B cell (primary cell): ENCODE data around the gene CAPN12. TPM values are rescaled to one million over a fixed set of nuclear protein-coding genes. Genes with fewer than 3 reads are reported as not detected.

Experiments used
- ATAC-seq: fragments of 200-7000 bp; cut with Tn5 transposase; one replicate; pipeline ENCODE4 v1.10.0; 2021; ENCODE audit warnings: low read depth, mild to moderate bottlenecking, moderate number of reproducible peaks, moderate library complexity
- CTCF ChIA-PET: fragments of 350-600 bp; sonication (Branson Sonifier 250); formaldehyde crosslinking; loops from one replicate; lab custom pipeline; 2021; ENCODE audit warnings: antibody characterized with exemption, inconsistent platforms; lab: Charles Lee
- POLR2A ChIA-PET: fragments of 350-600 bp; sonication (Branson Sonifier 250); formaldehyde crosslinking; loops from one replicate; lab custom pipeline; 2021; ENCODE audit warnings: antibody characterized with exemption; lab: Charles Lee
- DNase-seq: peaks from one replicate; pipeline ENCODE4 v3.0.0; 2013
- H2AFZ ChIP-seq: 2 replicates; pipeline ENCODE4 v1.6.1; 2012; ENCODE audit warnings: mild to moderate bottlenecking, low read depth, low read length; ENCODE audit not compliant: insufficient read depth, poor library complexity, severe bottlenecking
- H3K27ac ChIP-seq, 2 donors: 1 replicate in 1 of 2; 2 replicates in 1 of 2; pipeline ENCODE4 v1.5.1; 2012 to 2013; ENCODE audit warnings: low read length in 2 of 2, mild to moderate bottlenecking in 2 of 2, moderate library complexity in 1 of 2
- H3K27me3 ChIP-seq, 4 experiments: fragments of 200-600 bp in 1 of 4; sonication (generic) in 1 of 4; replicated peaks in 1 of 4; 1 replicate in 2 of 4; 2 replicates in 2 of 4; pipeline versions ENCODE4 v1.6.1 to v1.7.0; 2013 to 2016; ENCODE audit warnings: low read length in 3 of 4, mild to moderate bottlenecking in 2 of 4, mixed read lengths in 1 of 4, moderate library complexity in 1 of 4; ENCODE audit not compliant: insufficient read depth in 4 of 4, control insufficient read depth in 3 of 4; ENCODE audit errors: control extremely low read depth in 1 of 4
- H3K36me3 ChIP-seq, 2 experiments: replicated peaks in 1 of 2; 1 replicate in 1 of 2; 2 replicates in 1 of 2; pipeline versions ENCODE4 v1.6.1 to v1.7.1; 2013; ENCODE audit warnings: low read length in 1 of 2; ENCODE audit not compliant: insufficient read depth in 2 of 2, control insufficient read depth in 1 of 2; ENCODE audit errors: control extremely low read depth in 1 of 2, extremely low read depth in 1 of 2
- H3K4me1 ChIP-seq, 2 donors: fragments of 200-600 bp in 1 of 2; sonication (generic) in 1 of 2; 1 replicate in 1 of 2; 2 replicates in 1 of 2; pipeline versions ENCODE4 v1.5.1 to v1.6.1; 2013 to 2017; ENCODE audit warnings: low read length in 2 of 2; ENCODE audit not compliant: control insufficient read depth in 2 of 2, insufficient read depth in 2 of 2
- H3K4me2 ChIP-seq: replicated peaks from 2 replicates; pipeline ENCODE3; 2012; ENCODE audit warnings: mild to moderate bottlenecking, low read depth, low read length; ENCODE audit not compliant: poor library complexity, severe bottlenecking
- H3K4me3 ChIP-seq, 5 experiments: fragments of 200-600 bp in 1 of 5; sonication (generic) in 1 of 5; 1 replicate in 3 of 5; 2 replicates in 2 of 5; pipeline versions ENCODE4 v1.5.1 to v1.7.0; 2011 to 2016; ENCODE audit warnings: low read length in 4 of 5, mild to moderate bottlenecking in 4 of 5, low read depth in 2 of 5, control low read depth in 1 of 5, moderate library complexity in 1 of 5; ENCODE audit not compliant: insufficient read depth in 1 of 5; ENCODE audit errors: control extremely low read depth in 1 of 5, extremely low read depth in 1 of 5
- H3K79me2 ChIP-seq: fragments of 200-600 bp; sonication (generic); one replicate; pipeline ENCODE4 v1.6.0; 2016; ENCODE audit warnings: low read length; ENCODE audit not compliant: control insufficient read depth, insufficient read depth
- H3K9ac ChIP-seq: fragments of 200-600 bp; sonication (generic); 2 replicates; pipeline ENCODE4 v1.6.1; 2017; ENCODE audit warnings: mild to moderate bottlenecking, low read length, moderate library complexity
- H3K9me3 ChIP-seq, 3 donors: one replicate each; pipeline versions ENCODE4 v1.6.1 to v1.7.1; 2013; ENCODE audit warnings: low read length in 2 of 3; ENCODE audit not compliant: control insufficient read depth in 2 of 3, insufficient read depth in 1 of 3; ENCODE audit errors: control extremely low read depth in 1 of 3
- H4K20me1 ChIP-seq: 2 replicates; pipeline ENCODE4 v1.6.0; 2012; ENCODE audit warnings: mild to moderate bottlenecking, low read length; ENCODE audit not compliant: insufficient read depth, control insufficient read depth, poor library complexity, severe bottlenecking
- H3K27ac Mint-ChIP-seq: one replicate; pipeline ENCODE4 v1.8.0; 2021; ENCODE audit warnings: mixed read lengths
- H3K27me3 Mint-ChIP-seq: one replicate; pipeline ENCODE4 v1.8.0; 2021; ENCODE audit warnings: mixed read lengths
- H3K4me1 Mint-ChIP-seq: one replicate; pipeline ENCODE4 v1.8.0; 2021; ENCODE audit warnings: mixed read lengths
- H3K4me3 Mint-ChIP-seq: one replicate; pipeline ENCODE4 v1.8.0; 2021; ENCODE audit warnings: mixed read lengths
- H3K9me3 Mint-ChIP-seq: one replicate; pipeline ENCODE4 v1.8.0; 2022; ENCODE audit warnings: mixed read lengths; ENCODE audit not compliant: insufficient read depth
- EZH2 ChIP-seq: IDR thresholded peaks from 2 replicates; pipeline ENCODE4 v1.6.1; 2012; ENCODE audit warnings: borderline replicate concordance, low read depth, mild to moderate bottlenecking, moderate library complexity, low read length; ENCODE audit not compliant: insufficient read depth, poor library complexity, severe bottlenecking
- WGBS: methylation state at CpG from one replicate; pipeline ENCODE4 v1.1.5; 2013; ENCODE audit warnings: missing lambda C conversion rate; ENCODE audit not compliant: insufficient coverage; 5-methylcytosine and 5-hydroxymethylcytosine counted together
- intact Hi-C: fragments of 100-400 bp; cut with micrococcal nuclease; formaldehyde crosslinking; loops from one replicate; pipeline ENCODE4 v1.10.0; 2022
- polyA plus RNA-seq: library from polyadenylated mRNA; depleted of rRNA; stranded (reverse); fragments of >200 nt; gene quantifications from 2 replicates; pipeline ENCODE4 v1.2.3, GENCODE V29; 2012
- total RNA-seq, 2 donors: library from RNA; stranded (reverse); fragments of 120-200 nt in 1 of 2; gene quantifications; 1 replicate in 1 of 2; 2 replicates in 1 of 2; pipeline versions ENCODE4 v1.2.3 to v1.2.4, GENCODE V29; 2013 to 2022
- TF ChIP-seq, protein P1 (sequence below): fragments of 200-600 bp; IDR thresholded peaks from one replicate; pipeline ENCODE4 v1.8.0; 2022; ENCODE audit warnings: antibody characterized with exemption, mild to moderate bottlenecking

CAPN12 gene
- total and polyA plus RNA-seq, 2 donors (not counting 1 experiment from before 2014, with no cell fraction given) = 28.6 to 104 TPM

DNA sequence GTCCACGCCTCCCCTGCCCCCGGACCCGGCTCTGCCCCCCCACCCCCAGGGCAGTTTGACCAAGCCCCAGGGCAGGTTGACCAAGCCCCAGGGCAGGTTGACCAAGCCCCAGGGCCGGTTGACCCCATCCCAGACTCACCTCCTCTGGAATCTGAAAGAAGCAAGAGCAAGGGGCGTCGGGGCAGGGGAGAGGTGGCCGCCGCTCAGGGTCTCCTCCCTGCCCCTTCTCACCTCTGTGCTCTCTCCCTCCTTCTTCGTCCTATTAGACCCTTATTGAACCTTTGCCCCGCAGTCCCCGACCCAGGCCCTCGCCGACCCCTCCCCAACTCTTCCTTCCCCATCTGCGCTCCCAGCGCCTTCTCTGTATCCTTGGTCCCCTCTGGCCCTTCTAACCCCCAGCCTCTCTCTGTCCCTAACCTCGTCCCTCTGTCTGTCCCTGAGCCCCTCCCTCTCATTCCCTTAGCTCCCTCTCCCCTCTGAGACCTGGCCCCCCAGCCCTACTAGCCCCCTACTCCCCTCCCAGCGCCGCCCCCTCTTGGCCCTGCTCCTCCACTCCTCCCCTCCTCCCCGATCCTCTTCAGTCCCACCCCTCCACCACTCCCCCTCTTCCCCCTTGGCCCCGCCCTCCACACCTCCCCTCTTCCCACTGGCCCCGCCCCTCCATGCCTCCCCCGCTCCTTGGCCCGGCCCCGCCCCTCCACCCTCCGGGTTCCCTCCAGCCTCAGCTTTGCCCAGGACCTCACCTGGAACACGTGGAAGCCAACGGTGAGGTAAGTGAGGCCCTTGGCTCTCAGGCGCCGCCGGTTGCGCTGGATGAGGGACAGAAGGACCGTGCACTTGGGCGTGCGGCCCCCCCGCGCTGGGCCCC, 7.6 kb downstream of the CAPN12 start:
- H3K4me1 Mint-ChIP-seq = peaks cover 42% of the 10 kb centered on the region
- intact Hi-C loops = loop anchor here (10.0 kb wide), 2 partner anchors 58 to 92 kb away; partner anchors contain the start of gene ACTN4
- peak overlapping the region; percentile 81 for H3K27ac Mint-ChIP-seq
- H3K27me3 Mint-ChIP-seq = no peaks in the 10 kb centered on the region
- DNase-seq = peak; percentile 80
- no peak for TF ChIP-seq EZH2
- TF ChIP-seq, protein P1, sequence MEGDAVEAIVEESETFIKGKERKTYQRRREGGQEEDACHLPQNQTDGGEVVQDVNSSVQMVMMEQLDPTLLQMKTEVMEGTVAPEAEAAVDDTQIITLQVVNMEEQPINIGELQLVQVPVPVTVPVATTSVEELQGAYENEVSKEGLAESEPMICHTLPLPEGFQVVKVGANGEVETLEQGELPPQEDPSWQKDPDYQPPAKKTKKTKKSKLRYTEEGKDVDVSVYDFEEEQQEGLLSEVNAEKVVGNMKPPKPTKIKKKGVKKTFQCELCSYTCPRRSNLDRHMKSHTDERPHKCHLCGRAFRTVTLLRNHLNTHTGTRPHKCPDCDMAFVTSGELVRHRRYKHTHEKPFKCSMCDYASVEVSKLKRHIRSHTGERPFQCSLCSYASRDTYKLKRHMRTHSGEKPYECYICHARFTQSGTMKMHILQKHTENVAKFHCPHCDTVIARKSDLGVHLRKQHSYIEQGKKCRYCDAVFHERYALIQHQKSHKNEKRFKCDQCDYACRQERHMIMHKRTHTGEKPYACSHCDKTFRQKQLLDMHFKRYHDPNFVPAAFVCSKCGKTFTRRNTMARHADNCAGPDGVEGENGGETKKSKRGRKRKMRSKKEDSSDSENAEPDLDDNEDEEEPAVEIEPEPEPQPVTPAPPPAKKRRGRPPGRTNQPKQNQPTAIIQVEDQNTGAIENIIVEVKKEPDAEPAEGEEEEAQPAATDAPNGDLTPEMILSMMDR = no peak
- ChIA-PET POLR2A (interaction anchor here (0.6 to 1.6 kb wide), 3 partner anchors 33 to 117 kb away, joined by 3 to 5 read pairs (median 4); partner anchors contain the start of genes ECH1 and EIF3K), CTCF (interaction anchor here (2.0 kb wide), 1 partner anchor 33 kb away, joined by 8 read pairs; no protein-coding TSS in a partner anchor)
- peak overlapping the region; percentile 68 for H3K9ac ChIP-seq
- peaks cover 0 to 8% (median 0%) of the 10 kb centered on the region in 3 donors for H3K9me3 ChIP-seq
- H4K20me1 ChIP-seq = no peaks in the 10 kb centered on the region
- H3K27ac ChIP-seq = peak overlapping the region in 1 of 2 donors; percentile 46
- H3K4me3 Mint-ChIP-seq = peak overlapping the region; percentile 74
- 5% methylated on average over 18 of the region's 36 CpGs for WGBS
- peak; percentile 61 for ATAC-seq
- no peaks in the 10 kb centered on the region for H3K27me3 ChIP-seq
- peak overlapping the region; percentile 76 for H2AFZ ChIP-seq
- H3K4me1 ChIP-seq = peaks cover 29 to 47% of the 10 kb centered on the region in 2 donors
- H3K9me3 Mint-ChIP-seq = no peaks in the 10 kb centered on the region
- peak overlapping the region in 4 of 5 experiments; percentile 32 to 69 (median 58) for H3K4me3 ChIP-seq
- H3K36me3 ChIP-seq = peaks cover 0 to under 1% of the 10 kb centered on the region in 2 experiments
- H3K4me2 ChIP-seq = peak overlapping the region; percentile 97
- H3K79me2 ChIP-seq = peaks cover 11% of the 10 kb centered on the region
